Nephron progenitor cell (in vitro differentiated cells): ENCODE measurements around the gene PNPLA7.
"Not testable (repeated sequence)": the region's sequence is repeated elsewhere in the genome, so short reads cannot be mapped to it uniquely, and the experiment has no call there.

Source experiments
- DNase-seq: peaks from one replicate; pipeline ENCODE4 v3.0.0; 2021
- H3K27ac Mint-ChIP-seq: 2 replicates; pipeline ENCODE4 v1.8.0; 2021; ENCODE audit warnings: mild to moderate bottlenecking, moderate library complexity, mixed read lengths
- H3K27me3 Mint-ChIP-seq: 2 replicates; pipeline ENCODE4 v1.8.0; 2021; ENCODE audit warnings: mild to moderate bottlenecking, low read depth, mixed read lengths; ENCODE audit not compliant: poor library complexity
- H3K36me3 Mint-ChIP-seq: 2 replicates; pipeline ENCODE4 v1.8.0; 2021; ENCODE audit warnings: low read depth, mixed read lengths
- H3K4me1 Mint-ChIP-seq: 2 replicates; pipeline ENCODE4 v1.8.0; 2021; ENCODE audit warnings: mixed read lengths
- H3K4me3 Mint-ChIP-seq: 2 replicates; pipeline ENCODE4 v1.8.0; 2021; ENCODE audit warnings: mild to moderate bottlenecking, moderate library complexity, mixed read lengths
- H3K9me3 Mint-ChIP-seq: 2 replicates; pipeline ENCODE4 v1.8.0; 2021; ENCODE audit warnings: mild to moderate bottlenecking, moderate library complexity, mixed read lengths
- CTCF ChIP-seq: fragments of 200-600 bp; sonication (generic); IDR thresholded peaks from 2 replicates; pipeline ENCODE4 v1.5.0; 2021; ENCODE audit warnings: antibody characterized with exemption

The PNPLA7 gene

GRCh38 chr9:137550231-137550621, at the start of gene PNPLA7:
Gene PNPLA7, minus strand, starts transcription at chr9:137550402. Its CDS starts 205 bp downstream, at chr9:137550197.
- Mint-ChIP-seq H3K27ac (peak within 1 kb of the TSS; percentile 54), H3K27me3 (peaks cover 4% of the 10 kb centered on the region), H3K36me3 (peaks cover 33% of the 10 kb centered on the region), H3K4me1 (peaks cover 25% of the 10 kb centered on the region), H3K4me3 (peak within 1 kb of the TSS; percentile 82), H3K9me3 (peaks cover 26% of the 10 kb centered on the region)
- DNase-seq: peak; percentile 74
- no peak for TF ChIP-seq CTCF

- Mint-ChIP-seq H3K27me3 (peaks cover 30% of the 10 kb centered on the region), H3K4me1 (peaks cover 14% of the 10 kb centered on the region), H3K36me3 (peaks cover 6% of the 10 kb centered on the region)
Observed at GRCh38 chr9:137598943-137599342, 48.7 kb upstream of the PNPLA7 start.

DNA sequence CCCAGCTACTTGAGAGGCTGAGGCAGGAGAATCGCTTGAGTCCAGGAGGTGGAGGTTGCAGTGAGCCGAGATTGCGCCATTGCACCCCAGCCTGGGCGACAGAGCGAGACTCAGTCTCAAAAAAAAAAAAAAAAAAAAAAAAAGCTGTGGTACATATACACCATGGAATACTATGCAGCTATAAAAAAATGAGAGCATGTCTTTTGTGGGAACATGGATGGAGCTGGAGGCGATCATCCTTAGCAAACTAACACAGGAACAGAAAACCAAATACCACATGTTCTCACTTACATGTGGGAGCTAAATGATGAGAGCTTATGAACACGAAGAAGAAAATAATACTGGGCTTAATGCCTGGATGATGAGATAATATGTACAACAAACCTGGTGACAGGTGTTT, 46.4 kb upstream of the PNPLA7 start:
- peaks cover 14% of the 10 kb centered on the region for H3K4me1 Mint-ChIP-seq
- H3K27me3 Mint-ChIP-seq, DNase-seq, H3K4me3 Mint-ChIP-seq, H3K9me3 Mint-ChIP-seq, H3K36me3 Mint-ChIP-seq, H3K27ac Mint-ChIP-seq: not testable (repeated sequence)

More at GRCh38 chr9:137598943-137599342, 48.7 kb upstream of the PNPLA7 start:
- DNase-seq: no peak
- no peak for TF ChIP-seq CTCF
- Mint-ChIP-seq H3K27ac (no peak overlapping the region), H3K9me3 (no peaks in the 10 kb centered on the region), H3K4me3 (no peak overlapping the region)

DNA sequence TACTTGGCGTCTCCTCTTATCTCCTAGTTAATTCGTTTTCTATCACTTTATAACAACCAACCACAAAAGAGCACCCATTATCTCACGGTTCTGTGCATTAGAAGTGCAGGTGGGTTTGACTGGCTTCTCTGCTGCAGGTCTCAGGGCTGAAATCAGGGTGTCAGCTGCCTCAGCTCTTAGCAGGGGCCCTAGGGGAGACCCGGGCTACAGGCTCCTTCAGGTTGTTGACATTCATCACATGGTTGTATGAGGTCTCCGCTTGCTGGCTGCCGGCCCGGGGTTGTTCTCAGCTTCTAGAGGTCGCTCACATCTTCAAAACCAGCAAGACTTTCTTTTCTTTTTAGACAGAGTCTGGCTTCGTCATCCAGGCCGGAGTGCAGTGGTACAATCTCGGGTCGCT, 43.0 kb upstream of the PNPLA7 start:
- no peak overlapping the region for H3K27ac Mint-ChIP-seq

GRCh38 chr9:137592767-137593166, 42.6 kb upstream of the PNPLA7 start:
- H3K4me1 Mint-ChIP-seq: peaks cover 35% of the 10 kb centered on the region
- no peak for DNase-seq
- no peak overlapping the region for H3K27ac Mint-ChIP-seq
- no peaks in the 10 kb centered on the region for H3K9me3 Mint-ChIP-seq
- peak overlapping the region; percentile 63 for H3K4me3 Mint-ChIP-seq
- peaks cover 13% of the 10 kb centered on the region for H3K36me3 Mint-ChIP-seq
- no peaks in the 10 kb centered on the region for H3K27me3 Mint-ChIP-seq
- no peak for TF ChIP-seq CTCF

More for the DNA sequence above, 43.0 kb upstream of the PNPLA7 start:
- peaks cover 2% of the 10 kb centered on the region for H3K27me3 Mint-ChIP-seq
- no peak for DNase-seq
- peaks cover 31% of the 10 kb centered on the region for H3K4me1 Mint-ChIP-seq
- H3K36me3 Mint-ChIP-seq: peaks cover 9% of the 10 kb centered on the region
- H3K9me3 Mint-ChIP-seq: no peaks in the 10 kb centered on the region
- TF ChIP-seq CTCF: no peak
- H3K4me3 Mint-ChIP-seq: peak overlapping the region; percentile 63

DNA sequence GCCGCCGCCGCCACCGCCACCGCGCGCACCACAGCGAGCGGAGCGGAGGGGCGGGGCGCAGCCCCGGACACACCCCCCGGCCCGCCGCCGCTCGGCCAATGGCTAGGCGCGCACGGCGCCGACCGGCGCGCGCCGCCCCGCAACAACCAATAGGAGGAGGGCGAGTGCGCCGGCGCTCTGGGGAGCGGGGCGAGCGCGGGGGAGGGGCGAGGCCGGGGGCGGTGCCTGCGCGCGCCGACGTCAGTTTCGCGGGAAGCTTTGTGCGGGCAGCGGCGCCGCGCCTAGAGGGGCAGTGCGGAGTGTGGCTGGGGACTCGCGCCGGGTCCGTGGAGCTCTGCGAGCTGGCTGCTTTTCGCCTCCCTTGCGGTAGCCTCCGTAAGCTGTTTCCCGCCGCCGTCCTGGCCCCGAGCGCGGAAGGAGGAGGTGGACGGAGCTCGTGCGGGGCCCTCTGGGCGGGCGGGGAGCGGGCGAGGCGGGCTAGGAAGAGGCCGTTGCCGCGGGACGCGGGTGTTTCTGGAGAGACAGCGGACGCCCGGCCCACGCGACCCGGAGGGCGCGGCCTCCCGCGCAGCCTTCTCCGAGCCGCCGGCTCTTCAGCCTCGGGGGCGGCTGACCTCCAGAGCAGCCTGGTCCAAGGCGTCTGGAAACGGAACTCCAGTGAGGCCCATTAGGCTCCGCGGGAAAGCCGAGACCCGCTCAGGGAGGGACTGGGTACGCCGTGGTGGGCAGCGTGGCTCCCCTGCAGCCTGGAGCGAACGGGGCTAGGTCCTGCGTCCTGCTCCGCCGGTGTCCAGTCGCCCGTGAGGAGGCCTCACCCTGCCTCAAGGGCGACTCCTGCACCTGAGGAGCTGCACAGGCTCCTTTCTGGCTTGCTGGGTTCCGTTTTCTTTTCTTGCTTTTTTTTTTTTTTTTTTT, 40.5 kb upstream of the PNPLA7 start, which contains the start of gene ZMYND19:
ZMYND19 (minus strand) TSS at position 44 of the 915 bp plus-strand sequence. CDS start 249 bp downstream, outside the sequence.
- peak within 1 kb of the TSS; percentile 44 for H3K27ac Mint-ChIP-seq
- peak; percentile 93 for DNase-seq
- H3K9me3 Mint-ChIP-seq: no peaks in the 10 kb centered on the region
- peaks cover 31% of the 10 kb centered on the region for H3K36me3 Mint-ChIP-seq
- TF ChIP-seq CTCF: no peak
- no peaks in the 10 kb centered on the region for H3K27me3 Mint-ChIP-seq
- peak within 1 kb of the TSS; percentile 96 for H3K4me3 Mint-ChIP-seq
- H3K4me1 Mint-ChIP-seq: peaks cover 37% of the 10 kb centered on the region
